HCT116 (cell line): ENCODE measurements around the gene DMGDH.

ENCODE experiments used
- CEBPB ChIP-seq: IDR thresholded peaks from 2 replicates; pipeline ENCODE4 v1.6.1; 2012; ENCODE audit warnings: low read depth
- EZH2 ChIP-seq: fragments of 200-600 bp; sonication (generic); IDR thresholded peaks from 2 replicates; pipeline ENCODE4 v1.6.1; 2017; ENCODE audit warnings: antibody characterized with exemption, mixed run types
- REST ChIP-seq: IDR thresholded peaks from 2 replicates; pipeline ENCODE4 v1.6.1; 2012; ENCODE audit warnings: low read depth
- SIN3A ChIP-seq: IDR thresholded peaks from 2 replicates; pipeline ENCODE4 v1.6.1; 2012; ENCODE audit warnings: low read depth
- ZBTB33 ChIP-seq: IDR thresholded peaks from 2 replicates; pipeline ENCODE4 v1.6.1; 2011; ENCODE audit warnings: mild to moderate bottlenecking, low read length, moderate library complexity; ENCODE audit not compliant: insufficient replicate concordance; ENCODE audit errors: extremely low read depth

GRCh38 chr5:79032782-79033181 is 36.7 kb downstream of the DMGDH start:
- TF ChIP-seq CEBPB (no peak), SIN3A (no peak), ZBTB33 (no peak), EZH2 (no peak), REST (no peak)
